Suprapubic skin (tissue), 4 donors: Measurements from ENCODE around the gene TCERG1L.

Source experiments
- EP300 ChIP-seq: sonication (generic); formaldehyde crosslinking; IDR thresholded peaks from one replicate; pipeline ENCODE4 v1.6.1; 2017; ENCODE audit warnings: antibody characterized with exemption
- POLR2A ChIP-seq, 2 donors: fragments of 450-650 bp; IDR thresholded peaks; one replicate each; pipeline ENCODE4 v1.6.1; 2017; ENCODE audit warnings: antibody characterized with exemption in 2 of 2, mild to moderate bottlenecking in 2 of 2, moderate library complexity in 2 of 2
- POLR2AphosphoS5 ChIP-seq, 3 donors: sonication (generic); formaldehyde crosslinking; IDR thresholded peaks; one replicate each; pipeline ENCODE4 v1.6.1; 2017; ENCODE audit warnings: antibody characterized with exemption in 3 of 3
- TF ChIP-seq, protein P1 (sequence below), 2 donors: fragments of 200-600 bp in 1 of 2; fragments of 450-650 bp in 1 of 2; sonication (generic) in 1 of 2; IDR thresholded peaks; one replicate each; pipeline ENCODE4 v1.5.1; 2016 to 2019; ENCODE audit warnings: antibody characterized with exemption in 2 of 2, mild to moderate bottlenecking in 1 of 2, moderate library complexity in 1 of 2

- TF ChIP-seq, protein P1, sequence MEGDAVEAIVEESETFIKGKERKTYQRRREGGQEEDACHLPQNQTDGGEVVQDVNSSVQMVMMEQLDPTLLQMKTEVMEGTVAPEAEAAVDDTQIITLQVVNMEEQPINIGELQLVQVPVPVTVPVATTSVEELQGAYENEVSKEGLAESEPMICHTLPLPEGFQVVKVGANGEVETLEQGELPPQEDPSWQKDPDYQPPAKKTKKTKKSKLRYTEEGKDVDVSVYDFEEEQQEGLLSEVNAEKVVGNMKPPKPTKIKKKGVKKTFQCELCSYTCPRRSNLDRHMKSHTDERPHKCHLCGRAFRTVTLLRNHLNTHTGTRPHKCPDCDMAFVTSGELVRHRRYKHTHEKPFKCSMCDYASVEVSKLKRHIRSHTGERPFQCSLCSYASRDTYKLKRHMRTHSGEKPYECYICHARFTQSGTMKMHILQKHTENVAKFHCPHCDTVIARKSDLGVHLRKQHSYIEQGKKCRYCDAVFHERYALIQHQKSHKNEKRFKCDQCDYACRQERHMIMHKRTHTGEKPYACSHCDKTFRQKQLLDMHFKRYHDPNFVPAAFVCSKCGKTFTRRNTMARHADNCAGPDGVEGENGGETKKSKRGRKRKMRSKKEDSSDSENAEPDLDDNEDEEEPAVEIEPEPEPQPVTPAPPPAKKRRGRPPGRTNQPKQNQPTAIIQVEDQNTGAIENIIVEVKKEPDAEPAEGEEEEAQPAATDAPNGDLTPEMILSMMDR (IDR thresholded peaks at IDR 0.05), result no peak
- TF ChIP-seq EP300 (no peak), POLR2AphosphoS5 (IDR thresholded peaks at IDR 0.05) (no peak), POLR2A (IDR thresholded peaks at IDR 0.05) (no peak)
Measured at GRCh38 chr10:131207584-131208532, 103.7 kb downstream of the TCERG1L start.
